Neural progenitor cell (in vitro differentiated cells): Measurements from ENCODE around the gene HK2. TPM values are rescaled to one million over a fixed set of nuclear protein-coding genes. Genes with fewer than 3 reads are reported as not detected.

Experiments
- DNase-seq: peaks from one replicate; pipeline ENCODE4 v3.0.0-alpha.2; 2016; ENCODE audit warnings: low spot score
- H2AFZ ChIP-seq: fragments of 200-600 bp; sonication (generic); replicated peaks from 2 replicates; pipeline ENCODE4 v1.6.1; 2016; ENCODE audit warnings: antibody characterized with exemption
- H3F3A ChIP-seq: fragments of 200-600 bp; sonication (generic); 2 replicates; pipeline ENCODE4 v1.6.1; 2016; ENCODE audit warnings: antibody characterized with exemption, low read depth
- H3K27ac ChIP-seq: fragments of 200-600 bp; sonication (generic); 2 replicates; pipeline ENCODE4 v1.5.1; 2016; ENCODE audit warnings: mild to moderate bottlenecking
- H3K27me3 ChIP-seq: fragments of 200-600 bp; sonication (generic); 2 replicates; pipeline ENCODE4 v1.6.1; 2016; ENCODE audit warnings: mild to moderate bottlenecking, moderate library complexity
- H3K36me3 ChIP-seq: fragments of 200-600 bp; sonication (generic); 2 replicates; pipeline ENCODE4 v1.5.1; 2016
- H3K4me1 ChIP-seq: fragments of 200-600 bp; sonication (generic); 2 replicates; pipeline ENCODE4 v1.6.1; 2016; ENCODE audit warnings: mixed run types
- H3K4me2 ChIP-seq: fragments of 200-600 bp; sonication (generic); 2 replicates; pipeline ENCODE4 v1.6.1; 2016
- H3K4me3 ChIP-seq: fragments of 200-600 bp; sonication (generic); 2 replicates; pipeline ENCODE4 v1.5.1; 2016
- H3K79me2 ChIP-seq: fragments of 200-600 bp; sonication (generic); 2 replicates; pipeline ENCODE4 v1.6.1; 2016; ENCODE audit warnings: low read depth
- H3K9ac ChIP-seq: fragments of 200-600 bp; sonication (generic); 2 replicates; pipeline ENCODE4 v1.6.1; 2016
- H3K9me3 ChIP-seq: fragments of 200-600 bp; sonication (generic); 2 replicates; pipeline ENCODE4 v1.5.1; 2016; ENCODE audit warnings: low read depth
- H4K20me1 ChIP-seq: fragments of 200-600 bp; sonication (generic); 2 replicates; pipeline ENCODE4 v1.6.1; 2016; ENCODE audit warnings: low read depth
- H3K27ac Mint-ChIP-seq: 3 replicates; pipeline ENCODE4 v1.8.0; 2021; ENCODE audit warnings: mixed read lengths
- H3K27me3 Mint-ChIP-seq: 2 replicates; pipeline ENCODE4 v1.8.0; 2022; ENCODE audit warnings: low read depth, mild to moderate bottlenecking, inconsistent platforms, moderate library complexity, mixed read lengths; ENCODE audit not compliant: insufficient read depth
- H3K36me3 Mint-ChIP-seq: 3 replicates; pipeline ENCODE4 v1.8.0; 2021; ENCODE audit warnings: mixed read lengths
- H3K4me1 Mint-ChIP-seq: 3 replicates; pipeline ENCODE4 v1.8.0; 2021; ENCODE audit warnings: mixed read lengths
- H3K4me3 Mint-ChIP-seq: 3 replicates; pipeline ENCODE4 v1.8.0; 2021; ENCODE audit warnings: mild to moderate bottlenecking, moderate library complexity, mixed read lengths
- H3K9me3 Mint-ChIP-seq: 3 replicates; pipeline ENCODE4 v1.8.0; 2020; ENCODE audit warnings: mixed read lengths
- EZH2 ChIP-seq: fragments of 200-600 bp; sonication (generic); IDR thresholded peaks from 2 replicates; pipeline ENCODE4 v1.6.1; 2017; ENCODE audit warnings: antibody characterized with exemption, mild to moderate bottlenecking, moderate library complexity
- EZH2phosphoT487 ChIP-seq: fragments of 200-600 bp; sonication (generic); IDR thresholded peaks from 2 replicates; pipeline ENCODE4 v1.6.1; 2017; ENCODE audit warnings: antibody characterized with exemption
- total RNA-seq: library from RNA; depleted of rRNA; stranded (reverse); fragments of >200 nt; gene quantifications from 2 replicates; pipeline ENCODE4 v1.2.3, GENCODE V29; 2015; ENCODE audit warnings: low replicate concordance
- TF ChIP-seq, protein P1 (sequence below): fragments of 200-600 bp; sonication (generic); IDR thresholded peaks from 2 replicates; pipeline ENCODE4 v1.5.1; 2017; ENCODE audit warnings: antibody characterized with exemption, mild to moderate bottlenecking

The HK2 gene
- total RNA-seq, 1 donor from 2014 or later = 61.8 TPM

DNA sequence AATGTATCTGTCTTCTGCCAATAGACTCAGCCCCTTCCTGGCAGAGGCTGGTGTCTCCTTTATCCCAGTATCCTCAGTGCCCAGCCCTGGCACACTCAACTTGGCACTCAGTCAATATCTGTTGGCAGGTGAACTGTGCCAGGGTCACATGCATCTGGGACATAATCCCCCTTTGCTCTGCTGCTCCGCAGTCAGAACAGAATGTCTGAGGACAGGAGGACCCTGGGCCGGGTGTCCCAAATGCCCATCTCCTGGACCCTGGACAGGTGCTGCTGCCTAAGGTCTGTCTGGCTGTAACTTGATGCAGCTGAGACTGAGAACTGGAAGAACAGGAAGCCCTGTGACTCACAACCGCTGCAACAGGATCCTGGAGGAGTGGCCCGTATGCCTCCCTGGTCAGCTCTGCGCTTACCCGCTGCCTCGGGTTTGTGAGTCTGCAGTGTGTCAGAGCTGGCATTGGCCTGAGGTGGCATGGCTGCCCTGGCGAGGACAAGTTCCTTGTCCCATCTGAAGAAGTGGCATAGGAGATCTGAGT, 11.4 kb downstream of the HK2 start:
- H3K4me3 Mint-ChIP-seq = no peak overlapping the region
- H3K4me1 Mint-ChIP-seq = peaks cover 53% of the 10 kb centered on the region
- Histone ChIP-seq H3K36me3 (no peaks in the 10 kb centered on the region), H3K79me2 (peaks cover 99% of the 10 kb centered on the region), H3F3A (peaks cover 20% of the 10 kb centered on the region), H3K4me2 (no peak overlapping the region), H3K4me3 (no peak overlapping the region), H3K27ac (no peak overlapping the region), H4K20me1 (peaks cover 100% of the 10 kb centered on the region), H3K9ac (no peak overlapping the region), H3K27me3 (no peaks in the 10 kb centered on the region), H3K9me3 (no peaks in the 10 kb centered on the region), H3K4me1 (peaks cover 30% of the 10 kb centered on the region), H2AFZ (no peak overlapping the region)
- no peak overlapping the region for H3K27ac Mint-ChIP-seq
- TF ChIP-seq EZH2 (no peak), EZH2phosphoT487 (no peak)
- TF ChIP-seq, protein P1, sequence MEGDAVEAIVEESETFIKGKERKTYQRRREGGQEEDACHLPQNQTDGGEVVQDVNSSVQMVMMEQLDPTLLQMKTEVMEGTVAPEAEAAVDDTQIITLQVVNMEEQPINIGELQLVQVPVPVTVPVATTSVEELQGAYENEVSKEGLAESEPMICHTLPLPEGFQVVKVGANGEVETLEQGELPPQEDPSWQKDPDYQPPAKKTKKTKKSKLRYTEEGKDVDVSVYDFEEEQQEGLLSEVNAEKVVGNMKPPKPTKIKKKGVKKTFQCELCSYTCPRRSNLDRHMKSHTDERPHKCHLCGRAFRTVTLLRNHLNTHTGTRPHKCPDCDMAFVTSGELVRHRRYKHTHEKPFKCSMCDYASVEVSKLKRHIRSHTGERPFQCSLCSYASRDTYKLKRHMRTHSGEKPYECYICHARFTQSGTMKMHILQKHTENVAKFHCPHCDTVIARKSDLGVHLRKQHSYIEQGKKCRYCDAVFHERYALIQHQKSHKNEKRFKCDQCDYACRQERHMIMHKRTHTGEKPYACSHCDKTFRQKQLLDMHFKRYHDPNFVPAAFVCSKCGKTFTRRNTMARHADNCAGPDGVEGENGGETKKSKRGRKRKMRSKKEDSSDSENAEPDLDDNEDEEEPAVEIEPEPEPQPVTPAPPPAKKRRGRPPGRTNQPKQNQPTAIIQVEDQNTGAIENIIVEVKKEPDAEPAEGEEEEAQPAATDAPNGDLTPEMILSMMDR = no peak
- no peaks in the 10 kb centered on the region for H3K9me3 Mint-ChIP-seq
- H3K36me3 Mint-ChIP-seq = peaks cover 24% of the 10 kb centered on the region
- peak; percentile 18 for DNase-seq
- no peaks in the 10 kb centered on the region for H3K27me3 Mint-ChIP-seq

DNA sequence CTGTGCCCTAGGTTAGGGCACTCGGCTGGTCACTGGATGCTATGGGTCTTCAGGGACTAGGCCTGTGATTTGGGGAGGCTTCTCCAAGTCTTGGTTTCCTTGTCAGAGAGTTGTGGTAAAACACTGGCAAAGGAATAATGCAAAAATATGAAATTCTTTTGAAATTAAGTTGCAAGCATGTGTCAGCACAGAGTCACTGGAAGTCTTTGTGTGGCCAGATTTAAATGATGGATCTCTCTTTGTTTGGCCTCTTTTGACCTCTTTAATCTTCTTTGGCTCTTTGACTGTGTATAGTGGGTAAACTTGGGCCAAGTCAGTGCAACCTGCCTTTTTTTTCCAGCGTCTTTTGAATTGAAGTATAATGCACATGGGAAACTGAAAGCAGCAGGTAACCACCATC, 12.1 kb downstream of the HK2 start:
- Histone ChIP-seq H3K9ac (no peak overlapping the region), H3K4me3 (no peak overlapping the region), H3K36me3 (no peaks in the 10 kb centered on the region), H3K4me2 (no peak overlapping the region), H3F3A (peaks cover 20% of the 10 kb centered on the region), H3K79me2 (peaks cover 100% of the 10 kb centered on the region), H2AFZ (no peak overlapping the region), H4K20me1 (peaks cover 100% of the 10 kb centered on the region), H3K9me3 (no peaks in the 10 kb centered on the region), H3K27me3 (no peaks in the 10 kb centered on the region), H3K4me1 (peaks cover 30% of the 10 kb centered on the region), H3K27ac (no peak overlapping the region)
- TF ChIP-seq EZH2phosphoT487 = no peak
- no peak for TF ChIP-seq EZH2
- TF ChIP-seq, protein P1 = no peak
- H3K4me1 Mint-ChIP-seq = peaks cover 53% of the 10 kb centered on the region
- no peaks in the 10 kb centered on the region for H3K9me3 Mint-ChIP-seq
- no peak for DNase-seq
- no peak overlapping the region for H3K27ac Mint-ChIP-seq
- no peaks in the 10 kb centered on the region for H3K27me3 Mint-ChIP-seq
- peaks cover 23% of the 10 kb centered on the region for H3K36me3 Mint-ChIP-seq
- H3K4me3 Mint-ChIP-seq = no peak overlapping the region

DNA sequence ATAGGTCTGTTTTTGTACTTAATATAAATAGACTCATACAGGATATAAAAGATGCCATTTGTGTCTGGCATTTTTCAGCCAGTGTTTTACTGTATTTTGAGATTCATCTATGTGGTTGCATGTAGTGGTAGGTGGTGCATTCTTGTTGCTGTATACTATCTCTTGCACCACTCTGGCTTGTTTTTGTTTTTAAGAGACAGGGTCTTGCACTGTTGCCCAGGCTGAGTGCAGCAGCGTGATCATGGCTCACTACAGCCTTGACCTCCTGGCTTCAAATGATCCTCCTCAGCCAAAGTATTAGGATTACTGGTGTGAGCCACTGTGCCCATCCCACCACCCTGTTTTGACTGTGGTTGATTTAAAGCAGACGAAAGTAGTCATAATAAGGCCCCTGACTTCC, 12.6 kb downstream of the HK2 start:
- Histone ChIP-seq H3F3A (peaks cover 20% of the 10 kb centered on the region), H3K79me2 (peaks cover 100% of the 10 kb centered on the region), H3K9ac (no peak overlapping the region), H3K4me2 (no peak overlapping the region), H2AFZ (no peak overlapping the region), H3K27ac (no peak overlapping the region), H3K36me3 (no peaks in the 10 kb centered on the region), H4K20me1 (peaks cover 100% of the 10 kb centered on the region), H3K27me3 (no peaks in the 10 kb centered on the region), H3K4me3 (no peak overlapping the region), H3K9me3 (no peaks in the 10 kb centered on the region), H3K4me1 (peaks cover 30% of the 10 kb centered on the region)
- TF ChIP-seq EZH2 (no peak), EZH2phosphoT487 (no peak)
- TF ChIP-seq, protein P1 = no peak
- Mint-ChIP-seq H3K4me1 (peaks cover 50% of the 10 kb centered on the region), H3K9me3 (no peaks in the 10 kb centered on the region), H3K4me3 (no peak overlapping the region), H3K27me3 (no peaks in the 10 kb centered on the region), H3K27ac (no peak overlapping the region), H3K36me3 (peaks cover 22% of the 10 kb centered on the region)
- DNase-seq = no peak
